ENCODE results near the gene HTR1D.

HTR1D gene

GRCh38 chr1:23222742-23223141 lies 5.4 kb upstream of the HTR1D start:
- no peaks in the 10 kb centered on the region for H3K79me2 ChIP-seq (ENCODE audit: insufficient read depth, low read length)
- no peak for DNase-seq
- no peak for TF ChIP-seq CTCF (IDR thresholded peaks at IDR 0.05; ENCODE audit: borderline replicate concordance, extremely low read depth, low read length, poor library complexity, severe bottlenecking)
- no peak for TF ChIP-seq EZH2 (IDR thresholded peaks at IDR 0.05; ENCODE audit: borderline replicate concordance, low read depth, low read length, severe bottlenecking)
- peaks cover 15% of the 10 kb centered on the region for H3K27me3 ChIP-seq (ENCODE audit: insufficient read depth, low read length, poor library complexity)
- H3K4me3 ChIP-seq (ENCODE audit: low read depth in 1 of 2, low read length in 2 of 2) = no peak overlapping the region
- no peaks in the 10 kb centered on the region; the same call in 1 of the 2 replicates for H4K20me1 ChIP-seq (ENCODE audit: insufficient read depth, low read length)
- H3K4me1 ChIP-seq (ENCODE audit: insufficient read depth, low read length) = no peaks in the 10 kb centered on the region
- no peaks in the 10 kb centered on the region for H3K36me3 ChIP-seq (ENCODE audit: insufficient read depth, low read length)
- H3K4me2 ChIP-seq (ENCODE audit: insufficient read depth, low read length) = no peak overlapping the region
- no peak overlapping the region for H3K9ac ChIP-seq (ENCODE audit: low read depth, low read length)
- H3K27ac ChIP-seq (ENCODE audit: low read length) = no peak overlapping the region
- no peak for ATAC-seq (ENCODE audit: insufficient read depth, low read depth)
- H2AFZ ChIP-seq (ENCODE audit: low read depth, low read length) = no peak overlapping the region
- no peaks in the 10 kb centered on the region for H3K9me3 ChIP-seq (ENCODE audit: insufficient read depth, low read length, severe bottlenecking)

GRCh38 chr1:23222331-23222730 lies 5.0 kb upstream of the HTR1D start:
- Histone ChIP-seq H2AFZ (ENCODE audit: low read depth, low read length) (no peak overlapping the region), H3K4me2 (ENCODE audit: insufficient read depth, low read length) (no peak overlapping the region), H4K20me1 (ENCODE audit: insufficient read depth, low read length) (no peaks in the 10 kb centered on the region; the same call in 1 of the 2 replicates), H3K79me2 (ENCODE audit: insufficient read depth, low read length) (no peaks in the 10 kb centered on the region), H3K4me3 (ENCODE audit: low read depth in 1 of 2, low read length in 2 of 2) (no peak overlapping the region), H3K9me3 (ENCODE audit: insufficient read depth, low read length, severe bottlenecking) (no peaks in the 10 kb centered on the region), H3K36me3 (ENCODE audit: insufficient read depth, low read length) (no peaks in the 10 kb centered on the region), H3K4me1 (ENCODE audit: insufficient read depth, low read length) (no peaks in the 10 kb centered on the region), H3K9ac (ENCODE audit: low read depth, low read length) (no peak overlapping the region), H3K27ac (ENCODE audit: low read length) (no peak overlapping the region), H3K27me3 (ENCODE audit: insufficient read depth, low read length, poor library complexity) (peaks cover 19% of the 10 kb centered on the region)
- TF ChIP-seq CTCF (IDR thresholded peaks at IDR 0.05; ENCODE audit: borderline replicate concordance, extremely low read depth, low read length, poor library complexity, severe bottlenecking) (no peak), EZH2 (IDR thresholded peaks at IDR 0.05; ENCODE audit: borderline replicate concordance, low read depth, low read length, severe bottlenecking) (no peak)
- DNase-seq (no peak), ATAC-seq (ENCODE audit: insufficient read depth, low read depth) (no peak)

- Histone ChIP-seq H3K36me3 (ENCODE audit: insufficient read depth, low read length) (no peaks in the 10 kb centered on the region), H3K27me3 (ENCODE audit: insufficient read depth, low read length, poor library complexity) (peaks cover 31% of the 10 kb centered on the region), H3K27ac (ENCODE audit: low read length) (no peak overlapping the region), H3K9me3 (ENCODE audit: insufficient read depth, low read length, severe bottlenecking) (no peaks in the 10 kb centered on the region), H4K20me1 (ENCODE audit: insufficient read depth, low read length) (no peaks in the 10 kb centered on the region; the same call in 1 of the 2 replicates), H3K4me1 (ENCODE audit: insufficient read depth, low read length) (no peaks in the 10 kb centered on the region), H3K9ac (ENCODE audit: low read depth, low read length) (no peak overlapping the region), H3K79me2 (ENCODE audit: insufficient read depth, low read length) (no peaks in the 10 kb centered on the region), H3K4me3 (ENCODE audit: low read depth in 1 of 2, low read length in 2 of 2) (no peak overlapping the region), H3K4me2 (ENCODE audit: insufficient read depth, low read length) (no peak overlapping the region), H2AFZ (ENCODE audit: low read depth, low read length) (no peak overlapping the region)
- DNase-seq (no peak), ATAC-seq (ENCODE audit: insufficient read depth, low read depth) (no peak)
- TF ChIP-seq EZH2 (IDR thresholded peaks at IDR 0.05; ENCODE audit: borderline replicate concordance, low read depth, low read length, severe bottlenecking) (no peak), CTCF (IDR thresholded peaks at IDR 0.05; ENCODE audit: borderline replicate concordance, extremely low read depth, low read length, poor library complexity, severe bottlenecking) (no peak)
Measured at GRCh38 chr1:23221107-23221506, 3.8 kb upstream of the HTR1D start.

All from DND-41 (cell line).